ENCODE results near the gene ADGRG4. TPM values are rescaled to one million over a fixed set of nuclear protein-coding genes. Genes with fewer than 3 reads are reported as not detected.

ADGRG4 gene
- polyA plus RNA-seq, 1 donor from 2014 or later: not detected

DNA sequence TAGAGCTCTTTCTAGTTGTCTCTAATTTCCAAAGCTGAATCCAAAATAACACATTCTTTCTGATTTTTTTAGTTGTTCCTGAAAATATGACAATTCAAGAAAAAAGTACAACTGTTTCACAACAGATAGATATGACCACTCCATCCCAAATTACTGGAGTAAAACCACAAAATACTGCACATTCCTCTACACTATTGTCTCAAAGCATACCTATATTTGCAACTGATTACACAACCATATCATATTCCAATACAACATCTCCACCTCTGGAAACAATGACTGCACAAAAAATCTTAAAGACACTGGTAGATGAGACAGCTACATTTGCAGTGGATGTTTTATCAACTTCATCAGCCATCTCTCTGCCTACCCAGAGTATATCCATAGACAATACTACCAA lies 43.6 kb downstream of the ADGRG4 start:
- Histone ChIP-seq H3K27ac (ENCODE audit: low read length) (no peak overlapping the region), H3K9me2 (ENCODE audit: insufficient read depth, low read length) (no peaks in the 10 kb centered on the region), H2AFZ (ENCODE audit: low read depth, low read length) (no peak overlapping the region), H3K4me2 (ENCODE audit: low read length) (no peak overlapping the region), H3K27me3 (ENCODE audit: insufficient read depth, low read depth, low read length) (no peaks in the 10 kb centered on the region), H4K20me1 (ENCODE audit: insufficient read depth) (no peaks in the 10 kb centered on the region), H3K4me3 (ENCODE audit: low read length) (no peak overlapping the region), H3K9me3 (ENCODE audit: low read length) (no peaks in the 10 kb centered on the region), H3K9ac (ENCODE audit: low read length) (no peak overlapping the region), H3K79me2 (replicated peaks; ENCODE audit: insufficient read depth, low read length) (no peaks in the 10 kb centered on the region), H3K36me3 (ENCODE audit: insufficient read depth, low read length) (no peaks in the 10 kb centered on the region), H3F3A (ENCODE audit: insufficient read depth, low read length, poor library complexity, severe bottlenecking) (no peaks in the 10 kb centered on the region)
- TF ChIP-seq, protein P1, sequence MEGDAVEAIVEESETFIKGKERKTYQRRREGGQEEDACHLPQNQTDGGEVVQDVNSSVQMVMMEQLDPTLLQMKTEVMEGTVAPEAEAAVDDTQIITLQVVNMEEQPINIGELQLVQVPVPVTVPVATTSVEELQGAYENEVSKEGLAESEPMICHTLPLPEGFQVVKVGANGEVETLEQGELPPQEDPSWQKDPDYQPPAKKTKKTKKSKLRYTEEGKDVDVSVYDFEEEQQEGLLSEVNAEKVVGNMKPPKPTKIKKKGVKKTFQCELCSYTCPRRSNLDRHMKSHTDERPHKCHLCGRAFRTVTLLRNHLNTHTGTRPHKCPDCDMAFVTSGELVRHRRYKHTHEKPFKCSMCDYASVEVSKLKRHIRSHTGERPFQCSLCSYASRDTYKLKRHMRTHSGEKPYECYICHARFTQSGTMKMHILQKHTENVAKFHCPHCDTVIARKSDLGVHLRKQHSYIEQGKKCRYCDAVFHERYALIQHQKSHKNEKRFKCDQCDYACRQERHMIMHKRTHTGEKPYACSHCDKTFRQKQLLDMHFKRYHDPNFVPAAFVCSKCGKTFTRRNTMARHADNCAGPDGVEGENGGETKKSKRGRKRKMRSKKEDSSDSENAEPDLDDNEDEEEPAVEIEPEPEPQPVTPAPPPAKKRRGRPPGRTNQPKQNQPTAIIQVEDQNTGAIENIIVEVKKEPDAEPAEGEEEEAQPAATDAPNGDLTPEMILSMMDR (IDR thresholded peaks at IDR 0.05; ENCODE audit: poor library complexity, severe bottlenecking): no peak
- no peak for TF ChIP-seq MXI1 (conservative IDR thresholded peaks at IDR 0.05; ENCODE audit: poor library complexity, severe bottlenecking)
- TF ChIP-seq EP300 (conservative IDR thresholded peaks at IDR 0.05; ENCODE audit: poor library complexity, severe bottlenecking): no peak
- no peak for TF ChIP-seq EZH2 (IDR thresholded peaks at IDR 0.05; ENCODE audit: borderline replicate concordance, insufficient read depth, low read length, poor library complexity, severe bottlenecking)
- TF ChIP-seq, protein P2, sequence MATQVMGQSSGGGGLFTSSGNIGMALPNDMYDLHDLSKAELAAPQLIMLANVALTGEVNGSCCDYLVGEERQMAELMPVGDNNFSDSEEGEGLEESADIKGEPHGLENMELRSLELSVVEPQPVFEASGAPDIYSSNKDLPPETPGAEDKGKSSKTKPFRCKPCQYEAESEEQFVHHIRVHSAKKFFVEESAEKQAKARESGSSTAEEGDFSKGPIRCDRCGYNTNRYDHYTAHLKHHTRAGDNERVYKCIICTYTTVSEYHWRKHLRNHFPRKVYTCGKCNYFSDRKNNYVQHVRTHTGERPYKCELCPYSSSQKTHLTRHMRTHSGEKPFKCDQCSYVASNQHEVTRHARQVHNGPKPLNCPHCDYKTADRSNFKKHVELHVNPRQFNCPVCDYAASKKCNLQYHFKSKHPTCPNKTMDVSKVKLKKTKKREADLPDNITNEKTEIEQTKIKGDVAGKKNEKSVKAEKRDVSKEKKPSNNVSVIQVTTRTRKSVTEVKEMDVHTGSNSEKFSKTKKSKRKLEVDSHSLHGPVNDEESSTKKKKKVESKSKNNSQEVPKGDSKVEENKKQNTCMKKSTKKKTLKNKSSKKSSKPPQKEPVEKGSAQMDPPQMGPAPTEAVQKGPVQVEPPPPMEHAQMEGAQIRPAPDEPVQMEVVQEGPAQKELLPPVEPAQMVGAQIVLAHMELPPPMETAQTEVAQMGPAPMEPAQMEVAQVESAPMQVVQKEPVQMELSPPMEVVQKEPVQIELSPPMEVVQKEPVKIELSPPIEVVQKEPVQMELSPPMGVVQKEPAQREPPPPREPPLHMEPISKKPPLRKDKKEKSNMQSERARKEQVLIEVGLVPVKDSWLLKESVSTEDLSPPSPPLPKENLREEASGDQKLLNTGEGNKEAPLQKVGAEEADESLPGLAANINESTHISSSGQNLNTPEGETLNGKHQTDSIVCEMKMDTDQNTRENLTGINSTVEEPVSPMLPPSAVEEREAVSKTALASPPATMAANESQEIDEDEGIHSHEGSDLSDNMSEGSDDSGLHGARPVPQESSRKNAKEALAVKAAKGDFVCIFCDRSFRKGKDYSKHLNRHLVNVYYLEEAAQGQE (IDR thresholded peaks at IDR 0.05; ENCODE audit: borderline replicate concordance): no peak
- TF ChIP-seq SMC3 (conservative IDR thresholded peaks at IDR 0.05; ENCODE audit: poor library complexity): no peak
- no peak for TF ChIP-seq TAF1 (IDR thresholded peaks at IDR 0.05; ENCODE audit: low read depth)
- TF ChIP-seq RAD21 (conservative IDR thresholded peaks at IDR 0.05): no peak

DNA sequence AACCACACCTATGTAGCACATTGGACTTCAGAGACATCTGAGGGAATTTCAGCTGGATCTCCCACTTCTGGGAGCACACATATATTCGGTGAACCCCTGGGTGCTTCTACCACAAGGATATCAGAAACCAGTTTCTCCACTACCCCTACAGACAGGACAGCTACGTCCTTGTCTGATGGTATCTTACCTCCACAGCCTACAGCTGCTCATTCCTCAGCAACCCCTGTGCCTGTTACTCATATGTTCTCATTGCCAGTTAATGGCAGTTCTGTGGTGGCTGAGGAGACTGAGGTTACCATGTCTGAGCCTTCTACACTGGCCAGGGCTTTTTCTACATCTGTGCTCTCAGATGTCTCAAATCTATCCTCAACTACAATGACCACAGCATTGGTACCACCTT lies 45.7 kb downstream of the ADGRG4 start:
- Histone ChIP-seq H2AFZ (ENCODE audit: low read depth, low read length) (no peak overlapping the region), H3K9me2 (ENCODE audit: insufficient read depth, low read length) (no peaks in the 10 kb centered on the region), H3K27ac (ENCODE audit: low read length) (no peak overlapping the region), H3K79me2 (replicated peaks; ENCODE audit: insufficient read depth, low read length) (no peaks in the 10 kb centered on the region), H3K9me3 (ENCODE audit: low read length) (no peaks in the 10 kb centered on the region), H3K27me3 (ENCODE audit: insufficient read depth, low read depth, low read length) (no peaks in the 10 kb centered on the region), H3K9ac (ENCODE audit: low read length) (no peak overlapping the region), H3F3A (ENCODE audit: insufficient read depth, low read length, poor library complexity, severe bottlenecking) (no peaks in the 10 kb centered on the region), H3K4me3 (ENCODE audit: low read length) (no peak overlapping the region), H3K36me3 (ENCODE audit: insufficient read depth, low read length) (no peaks in the 10 kb centered on the region), H4K20me1 (ENCODE audit: insufficient read depth) (no peaks in the 10 kb centered on the region), H3K4me2 (ENCODE audit: low read length) (no peak overlapping the region)
- no peak for TF ChIP-seq RAD21 (conservative IDR thresholded peaks at IDR 0.05)
- TF ChIP-seq EZH2 (IDR thresholded peaks at IDR 0.05; ENCODE audit: borderline replicate concordance, insufficient read depth, low read length, poor library complexity, severe bottlenecking): no peak
- no peak for TF ChIP-seq EP300 (conservative IDR thresholded peaks at IDR 0.05; ENCODE audit: poor library complexity, severe bottlenecking)
- TF ChIP-seq, protein P2 (IDR thresholded peaks at IDR 0.05; ENCODE audit: borderline replicate concordance): no peak
- TF ChIP-seq, protein P1 (IDR thresholded peaks at IDR 0.05; ENCODE audit: poor library complexity, severe bottlenecking): no peak
